Activated naive CD8-positive, alpha-beta T cell treated with anti-CD3 and anti-CD28 coated beads, Interleukin-2, amount 50 U/mL, for 24 hours (primary cell): Measurements from ENCODE around the gene POU5F1.
"Not testable (repeated sequence)": the region's sequence is repeated elsewhere in the genome, so short reads cannot be mapped to it uniquely, and the experiment has no call there.

ENCODE experiments used
- ATAC-seq: fragments of 150-1000 bp; cut with Tn5 transposase; one replicate; pipeline ENCODE4 v1.10.0; 2021
- DNase-seq: peaks from one replicate; pipeline ENCODE4 v3.0.0; 2021
- H3K27ac Mint-ChIP-seq: one replicate; pipeline ENCODE4 v1.8.0; 2021; ENCODE audit warnings: mild to moderate bottlenecking, mixed read lengths
- H3K27me3 Mint-ChIP-seq: one replicate; pipeline ENCODE4 v1.8.0; 2021; ENCODE audit warnings: mixed read lengths
- H3K36me3 Mint-ChIP-seq: one replicate; pipeline ENCODE4 v1.8.0; 2021; ENCODE audit warnings: low read depth, mixed read lengths
- H3K4me1 Mint-ChIP-seq: one replicate; pipeline ENCODE4 v1.8.0; 2021; ENCODE audit warnings: mixed read lengths
- H3K4me3 Mint-ChIP-seq: one replicate; pipeline ENCODE4 v1.8.0; 2021; ENCODE audit warnings: mild to moderate bottlenecking, moderate library complexity, mixed read lengths
- H3K9me3 Mint-ChIP-seq: one replicate; pipeline ENCODE4 v1.8.0; 2021; ENCODE audit warnings: mixed read lengths

POU5F1 gene

DNA sequence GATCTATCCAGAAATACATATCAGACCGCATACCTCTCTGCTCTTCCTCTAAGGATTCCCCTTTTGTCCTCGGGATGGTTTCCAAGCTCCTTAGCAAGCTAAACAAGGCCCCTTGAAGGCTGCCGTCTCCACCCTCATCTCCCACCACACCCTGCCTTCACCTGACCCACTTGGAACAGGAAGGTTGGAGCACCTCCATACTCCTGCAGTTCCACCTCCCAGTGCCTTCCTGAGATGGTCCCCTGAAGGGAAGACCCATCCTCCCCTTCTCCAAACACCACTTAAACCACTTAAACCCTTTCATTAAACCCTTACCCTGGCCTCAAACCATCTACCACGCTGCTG, 8.5 kb upstream of the POU5F1 start:
- peaks cover 18% of the 10 kb centered on the region for H3K4me1 Mint-ChIP-seq
- H3K27me3 Mint-ChIP-seq, result no peaks in the 10 kb centered on the region
- no peaks in the 10 kb centered on the region for H3K36me3 Mint-ChIP-seq
- no peak overlapping the region for H3K4me3 Mint-ChIP-seq
- ATAC-seq (no peak), DNase-seq (no peak)
- no peaks in the 10 kb centered on the region for H3K9me3 Mint-ChIP-seq
- no peak overlapping the region for H3K27ac Mint-ChIP-seq

DNA sequence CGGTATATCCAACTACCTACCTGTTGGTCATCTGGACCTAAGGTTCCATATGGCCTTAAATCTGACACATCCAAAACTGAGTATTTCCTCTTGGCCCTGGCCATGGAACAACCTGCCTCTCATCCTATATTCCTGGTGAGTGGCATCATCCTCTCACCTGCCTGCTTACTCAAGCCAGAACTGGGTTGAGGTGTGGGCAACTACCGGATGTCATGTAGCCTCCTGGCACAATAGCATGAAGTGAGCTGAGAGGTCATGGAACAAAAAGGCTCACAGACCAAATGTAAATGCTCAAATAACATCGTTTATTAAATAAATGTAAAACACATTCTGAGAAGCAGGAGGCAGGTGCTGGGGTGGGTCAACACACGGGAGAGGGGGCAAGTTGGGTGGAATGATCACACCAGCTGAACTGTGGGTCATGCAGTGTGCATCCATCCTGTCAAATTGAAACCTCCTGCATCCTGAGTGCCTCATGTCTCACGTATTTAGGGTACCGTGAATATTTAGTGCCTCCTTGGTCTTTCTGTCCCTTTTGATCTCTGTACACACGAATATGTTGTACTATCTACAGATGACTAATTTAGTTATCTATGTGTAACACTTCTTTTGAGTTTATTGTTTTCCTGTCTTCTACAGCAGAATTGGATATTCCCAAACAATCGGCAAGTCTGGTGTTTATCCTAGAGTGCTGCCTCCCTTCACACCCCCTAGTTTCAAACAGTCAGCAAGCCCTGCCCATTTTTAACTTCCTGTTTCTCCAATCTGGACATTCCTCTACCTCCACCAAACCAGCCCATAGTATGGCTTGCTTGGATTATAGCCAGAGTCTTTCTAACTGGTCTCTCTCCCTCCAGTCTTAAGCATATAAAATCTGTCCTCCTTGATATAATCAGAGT, 7.9 kb upstream of the POU5F1 start:
- no peaks in the 10 kb centered on the region for H3K36me3 Mint-ChIP-seq
- DNase-seq, result no peak
- H3K9me3 Mint-ChIP-seq, result no peaks in the 10 kb centered on the region
- peaks cover 18% of the 10 kb centered on the region for H3K4me1 Mint-ChIP-seq
- peak overlapping the region; percentile 49 for H3K27ac Mint-ChIP-seq
- H3K27me3 Mint-ChIP-seq, result no peaks in the 10 kb centered on the region
- no peak overlapping the region for H3K4me3 Mint-ChIP-seq
- no peak for ATAC-seq

DNA sequence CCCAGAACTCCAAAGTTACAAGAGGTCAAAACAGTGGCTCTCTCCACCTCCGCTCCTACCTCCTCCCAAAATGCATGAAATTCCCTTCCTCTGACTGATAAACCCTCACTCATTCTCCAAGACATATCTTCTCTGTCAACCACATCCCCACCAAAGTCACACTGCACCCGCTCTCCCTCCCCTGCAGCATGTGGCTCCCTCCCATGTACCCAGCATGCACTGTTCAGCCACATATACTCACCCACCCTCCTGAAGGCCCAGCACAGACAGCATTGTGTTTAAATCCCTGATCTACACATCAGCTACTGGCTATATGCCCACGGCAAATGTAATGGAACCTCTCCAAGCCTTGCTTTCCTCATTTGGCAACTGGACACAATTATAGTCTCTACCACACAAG, 5.5 kb upstream of the POU5F1 start:
- Mint-ChIP-seq H3K9me3 (no peaks in the 10 kb centered on the region), H3K36me3 (no peaks in the 10 kb centered on the region), H3K27ac (no peak overlapping the region), H3K4me1 (peaks cover 18% of the 10 kb centered on the region), H3K4me3 (no peak overlapping the region), H3K27me3 (no peaks in the 10 kb centered on the region)
- DNase-seq (no peak), ATAC-seq (no peak)

DNA sequence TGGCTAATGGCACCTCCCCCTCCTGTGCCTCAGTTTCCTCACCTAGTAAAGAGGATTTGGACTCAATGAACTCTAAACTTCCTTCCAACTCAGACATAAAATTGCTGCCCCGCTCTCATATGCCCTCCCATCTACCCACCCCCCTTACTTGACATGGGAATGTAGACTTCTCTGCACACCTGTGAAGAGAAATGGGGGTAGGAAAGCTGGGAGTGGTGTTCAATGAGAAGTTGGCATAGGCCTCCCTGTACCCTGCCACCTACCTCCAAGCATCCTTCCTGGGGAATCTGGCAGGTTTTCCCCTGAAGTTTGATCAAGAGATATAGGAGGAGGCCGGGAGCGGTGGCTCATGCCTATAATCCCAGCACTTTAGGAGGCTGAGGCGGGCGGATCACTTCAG, 3.9 kb upstream of the POU5F1 start:
- Mint-ChIP-seq H3K4me1 (peaks cover 11% of the 10 kb centered on the region), H3K36me3 (no peaks in the 10 kb centered on the region), H3K27me3 (no peaks in the 10 kb centered on the region), H3K27ac (no peak overlapping the region), H3K4me3 (no peak overlapping the region), H3K9me3 (no peaks in the 10 kb centered on the region)
- DNase-seq, result no peak
- ATAC-seq, result no peak

GRCh38 chr6:31173406-31173805, 2.9 kb upstream of the POU5F1 start:
- ATAC-seq (no peak), DNase-seq (no peak)
- H3K27ac Mint-ChIP-seq, result no peak overlapping the region
- no peaks in the 10 kb centered on the region for H3K27me3 Mint-ChIP-seq
- H3K4me1 Mint-ChIP-seq, result peaks cover 3% of the 10 kb centered on the region
- H3K36me3 Mint-ChIP-seq, result no peaks in the 10 kb centered on the region
- H3K9me3 Mint-ChIP-seq, result no peaks in the 10 kb centered on the region
- H3K4me3 Mint-ChIP-seq, result no peak overlapping the region

DNA sequence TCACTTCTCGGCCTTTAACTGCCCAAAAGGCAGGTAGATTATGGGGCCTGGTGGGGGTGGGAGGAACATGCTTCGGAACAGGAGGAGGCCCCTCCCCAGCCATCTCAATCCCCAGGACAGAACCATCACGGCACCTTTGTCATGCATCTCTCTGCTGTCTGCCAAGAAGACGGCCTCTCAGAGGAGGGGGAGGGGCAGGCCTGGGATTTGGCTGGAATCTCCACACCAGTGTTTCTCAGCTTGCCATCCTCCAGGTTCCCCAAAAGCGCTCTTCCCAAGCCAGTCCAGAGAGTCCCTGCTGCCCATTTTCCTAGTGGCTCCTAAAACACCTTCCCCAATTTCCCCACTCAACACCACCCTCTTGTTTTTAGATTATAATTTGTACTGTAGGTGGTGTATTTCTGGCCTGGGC, 2.5 kb upstream of the POU5F1 start:
- Mint-ChIP-seq H3K27ac (no peak overlapping the region), H3K36me3 (no peaks in the 10 kb centered on the region), H3K4me1 (peaks cover 3% of the 10 kb centered on the region), H3K27me3 (no peaks in the 10 kb centered on the region), H3K4me3 (no peak overlapping the region), H3K9me3 (no peaks in the 10 kb centered on the region)
- DNase-seq (no peak), ATAC-seq (no peak)

DNA sequence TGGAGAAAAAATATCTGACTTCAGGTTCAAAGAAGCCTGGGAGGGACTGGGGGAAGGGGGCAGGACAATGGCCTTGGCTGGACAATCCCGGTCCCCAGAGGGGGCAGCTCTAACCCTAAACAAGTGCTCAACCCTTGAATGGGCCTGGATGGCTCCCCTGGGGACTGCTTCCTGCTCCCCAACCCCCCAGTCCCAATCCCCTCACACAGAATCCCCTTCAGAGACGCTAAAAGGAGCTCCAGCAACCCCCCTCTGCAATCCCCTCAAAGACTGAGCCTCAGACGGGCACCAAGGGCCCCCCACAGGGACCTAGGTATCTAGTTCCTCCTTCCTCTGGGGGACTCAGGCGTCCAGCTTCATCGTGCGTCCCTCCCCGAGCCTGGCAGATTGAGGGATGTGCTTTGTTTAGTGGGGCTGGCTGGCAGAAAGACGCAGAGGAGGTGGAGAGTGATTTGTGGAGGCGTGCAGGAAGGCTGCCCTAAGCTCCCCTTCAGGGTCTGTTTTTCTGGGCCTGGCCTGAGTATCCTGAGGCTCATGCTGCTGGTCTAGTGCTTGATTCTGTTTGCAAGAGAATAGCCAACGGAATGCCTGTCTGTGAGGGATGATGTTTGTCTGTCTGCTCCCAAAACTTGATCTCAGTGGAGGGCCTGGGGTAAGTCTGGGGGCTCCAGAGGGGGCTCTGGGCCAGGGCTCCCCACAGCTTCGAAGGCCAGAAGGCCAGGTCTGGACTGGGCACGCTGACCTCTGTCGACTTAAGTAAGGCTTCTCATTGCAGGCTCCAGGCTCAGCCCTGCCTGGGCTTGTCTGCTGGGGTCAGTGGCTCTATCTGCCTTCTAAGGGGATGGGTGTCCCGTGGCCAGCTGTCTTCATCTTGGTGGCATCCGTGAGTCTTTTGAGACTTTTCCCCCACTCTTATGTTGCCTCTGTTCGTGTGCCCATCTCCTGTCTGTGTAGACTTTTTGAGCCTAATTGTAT, 1.7 kb upstream of the POU5F1 start:
- H3K27ac Mint-ChIP-seq, result no peak overlapping the region
- H3K36me3 Mint-ChIP-seq, result no peaks in the 10 kb centered on the region
- H3K27me3 Mint-ChIP-seq, result no peaks in the 10 kb centered on the region
- H3K4me1 Mint-ChIP-seq, result peaks cover 3% of the 10 kb centered on the region
- ATAC-seq (no peak), DNase-seq (no peak)
- no peak overlapping the region for H3K4me3 Mint-ChIP-seq
- no peaks in the 10 kb centered on the region for H3K9me3 Mint-ChIP-seq

DNA sequence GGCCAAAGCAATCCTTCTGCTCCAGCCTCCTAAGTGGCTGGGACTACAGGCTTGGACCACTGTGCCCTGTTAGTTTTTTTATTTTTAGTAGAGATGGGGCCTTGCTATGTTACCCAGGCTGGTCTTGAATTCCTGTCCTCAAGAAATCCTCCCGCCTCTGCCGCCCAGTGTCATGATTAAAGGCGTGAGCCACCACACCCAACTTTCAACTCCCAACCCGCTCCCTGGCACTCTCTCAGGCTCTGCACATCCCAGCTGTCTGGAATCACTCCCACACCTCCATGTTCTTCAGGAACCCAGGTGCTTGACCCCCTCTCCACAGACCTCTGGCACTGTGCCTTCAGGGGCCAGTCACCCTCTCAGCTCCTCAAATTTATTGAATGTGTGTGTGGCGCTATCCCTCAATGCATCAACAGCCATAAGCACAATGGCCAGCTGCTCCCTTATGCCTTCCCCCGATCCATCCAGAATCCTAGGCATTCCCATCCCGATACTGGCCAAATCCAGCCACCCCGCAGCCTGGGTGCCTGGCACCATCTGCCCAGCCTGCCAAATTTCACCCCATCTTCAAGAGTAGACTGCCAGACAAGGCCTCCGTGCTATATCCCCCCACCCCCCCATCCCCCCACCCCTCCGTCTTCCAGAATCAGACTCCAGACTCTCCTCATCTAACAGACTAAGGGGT, 647 bp upstream of the POU5F1 start:
- no peaks in the 10 kb centered on the region for H3K27me3 Mint-ChIP-seq
- H3K9me3 Mint-ChIP-seq, result no peaks in the 10 kb centered on the region
- no peak overlapping the region for H3K4me3 Mint-ChIP-seq
- H3K4me1 Mint-ChIP-seq, result peaks cover 3% of the 10 kb centered on the region
- no peaks in the 10 kb centered on the region for H3K36me3 Mint-ChIP-seq
- DNase-seq (no peak), ATAC-seq (no peak)
- no peak overlapping the region for H3K27ac Mint-ChIP-seq

DNA sequence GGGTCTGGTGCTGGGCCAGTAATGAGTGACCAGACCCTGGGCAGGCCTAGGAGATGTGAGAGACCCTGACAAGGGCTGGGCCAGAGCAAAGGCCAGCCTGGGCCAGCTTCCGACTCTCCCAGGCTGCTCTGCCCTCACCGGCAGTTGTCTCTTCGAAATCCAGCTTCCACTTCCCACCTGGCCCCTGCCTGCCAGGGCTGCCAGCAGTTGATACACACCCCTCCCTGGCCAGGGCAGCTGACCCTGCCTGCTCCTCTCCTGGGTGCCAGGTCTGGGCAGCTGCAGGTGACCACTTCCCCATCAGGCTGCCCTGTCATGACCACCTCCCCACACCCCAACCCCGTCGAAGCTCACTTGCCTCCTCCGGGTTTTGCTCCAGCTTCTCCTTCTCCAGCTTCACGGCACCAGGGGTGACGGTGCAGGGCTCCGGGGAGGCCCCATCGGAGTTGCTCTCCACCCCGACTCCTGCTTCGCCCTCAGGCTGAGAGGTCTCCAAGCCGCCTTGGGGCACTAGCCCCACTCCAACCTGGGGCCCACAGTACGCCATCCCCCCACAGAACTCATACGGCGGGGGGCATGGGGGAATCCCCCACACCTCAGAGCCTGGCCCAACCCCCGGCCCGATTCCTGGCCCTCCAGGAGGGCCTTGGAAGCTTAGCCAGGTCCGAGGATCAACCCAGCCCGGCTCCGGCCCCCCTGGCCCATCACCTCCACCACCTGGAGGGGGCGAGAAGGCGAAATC, 453 bp downstream of the POU5F1 start:
- not testable (repeated sequence) for H3K9me3 Mint-ChIP-seq, H3K4me1 Mint-ChIP-seq, ATAC-seq, H3K27ac Mint-ChIP-seq, H3K4me3 Mint-ChIP-seq, H3K27me3 Mint-ChIP-seq, H3K36me3 Mint-ChIP-seq, DNase-seq

DNA sequence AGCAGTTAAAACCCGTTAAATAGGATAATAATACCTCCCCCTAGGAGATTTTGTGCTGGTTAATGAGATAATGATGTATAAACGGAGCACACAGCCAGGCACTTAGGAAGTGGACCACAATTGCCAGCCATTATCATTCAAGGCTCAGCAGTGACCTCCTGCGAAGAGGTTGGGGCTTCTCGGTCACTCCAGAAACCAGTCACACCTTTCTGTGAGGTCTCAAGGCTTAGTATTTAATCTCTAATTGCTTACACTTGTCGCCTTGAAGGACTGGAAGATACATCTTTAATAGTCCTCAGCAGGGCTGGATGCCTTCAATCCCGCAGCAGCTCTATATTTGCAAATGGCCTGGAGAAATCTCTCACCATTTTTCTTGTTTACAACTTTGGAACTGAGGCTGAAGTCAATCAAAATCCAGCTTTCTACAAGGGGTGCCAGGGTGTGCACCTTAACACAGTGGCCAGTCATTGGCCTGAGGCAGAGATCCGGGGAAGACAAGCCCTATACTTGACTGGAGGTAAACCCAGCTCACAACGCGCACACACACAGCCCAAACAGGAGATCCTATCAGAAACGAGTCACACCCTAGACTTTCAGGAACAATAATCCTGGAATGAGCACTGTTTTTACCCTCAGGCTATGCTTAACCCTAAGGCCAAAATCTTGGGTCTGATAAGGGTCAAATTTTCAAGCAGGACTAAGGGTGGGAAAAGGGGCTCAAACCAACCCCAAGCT, 1.2 kb downstream of the POU5F1 start:
- DNase-seq (no peak), ATAC-seq (no peak)
- no peaks in the 10 kb centered on the region for H3K9me3 Mint-ChIP-seq
- H3K27ac Mint-ChIP-seq, result no peak overlapping the region
- H3K4me3 Mint-ChIP-seq, result no peak overlapping the region
- H3K27me3 Mint-ChIP-seq, result no peaks in the 10 kb centered on the region
- peaks cover 2% of the 10 kb centered on the region for H3K36me3 Mint-ChIP-seq
- H3K4me1 Mint-ChIP-seq, result peaks cover 8% of the 10 kb centered on the region

- Mint-ChIP-seq H3K9me3 (no peaks in the 10 kb centered on the region), H3K27me3 (no peaks in the 10 kb centered on the region), H3K27ac (no peak overlapping the region), H3K4me3 (no peak overlapping the region), H3K36me3 (peaks cover 3% of the 10 kb centered on the region), H3K4me1 (peaks cover 14% of the 10 kb centered on the region)
- DNase-seq (no peak), ATAC-seq (no peak)
Measured at GRCh38 chr6:31168606-31169005, 1.9 kb downstream of the POU5F1 start.

DNA sequence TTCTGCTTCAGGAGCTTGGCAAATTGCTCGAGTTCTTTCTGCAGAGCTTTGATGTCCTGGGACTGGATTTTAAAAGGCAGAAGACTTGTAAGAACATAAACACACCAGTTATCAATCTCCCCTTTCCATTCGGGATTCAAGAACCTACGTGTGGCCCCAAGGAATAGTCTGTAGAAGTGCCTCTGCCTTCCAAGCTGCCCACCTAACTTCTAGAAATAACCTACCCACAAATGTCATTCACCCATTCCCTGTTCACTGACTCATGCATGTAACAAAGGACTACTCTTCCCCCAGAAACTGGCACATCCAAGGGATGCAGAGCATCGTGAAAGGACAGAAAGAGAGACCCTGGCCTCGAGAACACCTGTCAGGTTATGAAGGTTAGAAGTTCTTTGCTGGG, 4.5 kb downstream of the POU5F1 start:
- no peaks in the 10 kb centered on the region for H3K27me3 Mint-ChIP-seq
- H3K36me3 Mint-ChIP-seq, result peaks cover 23% of the 10 kb centered on the region
- H3K4me3 Mint-ChIP-seq, result no peak overlapping the region
- peaks cover 26% of the 10 kb centered on the region for H3K4me1 Mint-ChIP-seq
- ATAC-seq (no peak), DNase-seq (no peak)
- no peak overlapping the region for H3K27ac Mint-ChIP-seq
- H3K9me3 Mint-ChIP-seq, result no peaks in the 10 kb centered on the region

- H3K9me3 Mint-ChIP-seq, H3K4me3 Mint-ChIP-seq, H3K27ac Mint-ChIP-seq, DNase-seq, H3K27me3 Mint-ChIP-seq: not testable (repeated sequence)
- peaks cover 23% of the 10 kb centered on the region for H3K36me3 Mint-ChIP-seq
- H3K4me1 Mint-ChIP-seq, result peaks cover 31% of the 10 kb centered on the region
- peak; percentile 11 for ATAC-seq
Measured at GRCh38 chr6:31165064-31165832, 5.2 kb downstream of the POU5F1 start.
